ENCODE results near the gene SORCS2.

DNA sequence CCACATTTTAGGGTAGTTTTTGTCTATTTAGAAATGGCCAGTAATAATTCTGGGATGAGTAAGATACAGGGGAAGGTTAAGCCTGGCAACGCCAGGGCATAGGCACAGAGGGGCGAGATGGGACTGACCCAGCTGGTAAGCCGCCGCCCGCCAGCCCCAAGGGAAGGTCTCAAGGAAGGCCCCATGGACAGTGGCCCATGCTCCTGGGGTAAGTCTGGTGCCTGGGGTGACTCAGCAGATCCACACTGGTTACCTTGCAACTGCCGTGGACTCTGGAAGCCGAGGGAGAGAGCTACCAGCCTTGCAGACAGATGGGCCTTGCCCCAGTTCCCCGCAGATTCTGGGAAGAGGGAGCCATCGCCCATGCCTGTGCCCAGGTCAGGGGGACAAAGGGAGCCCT is 567.9 kb downstream of the SORCS2 start:
- no peak for TF ChIP-seq CTCF (IDR thresholded peaks at IDR 0.05)
- no peak for TF ChIP-seq EZH2 (IDR thresholded peaks at IDR 0.05; ENCODE audit: borderline replicate concordance, insufficient read depth, low read depth, low read length, poor library complexity, severe bottlenecking)
